HCT116 (cell line): ENCODE measurements around the gene GPR37. TPM values are rescaled to one million over a fixed set of nuclear protein-coding genes. Genes with fewer than 3 reads are reported as not detected.

Source experiments
- ATAC-seq: fragments of 200-7000 bp; cut with Tn5 transposase; 2 replicates; pipeline ENCODE4 v1.9.1; 2020; ENCODE audit warnings: mild to moderate bottlenecking, moderate library complexity
- BruUV-seq: library from RNA; stranded (reverse); fragments of 400-500 nt; replicated peaks from 2 replicates; lab custom pipeline; 2021; lab: Mats Ljungman, UMichigan
- CTCF ChIA-PET: fragments of 300-600 bp; sonication (Branson Sonifier 250); formaldehyde crosslinking; loops from one replicate; lab custom pipeline; 2021; ENCODE audit warnings: antibody characterized with exemption; lab: Charles Lee
- POLR2A ChIA-PET: fragments of 300-600, 350-600 bp; sonication (Branson Sonifier 250); formaldehyde crosslinking; loops from one replicate; lab custom pipeline; 2021; ENCODE audit warnings: antibody characterized with exemption; lab: Charles Lee
- RAD21 ChIA-PET, 2 experiments: fragments of 300-600 bp; sonication (Branson Sonifier 250); formaldehyde crosslinking; loops; one replicate each; lab custom pipeline; 2023; ENCODE audit warnings: low total read pairs in 2 of 2; ENCODE audit not compliant: uncharacterized antibody in 2 of 2, unreplicated experiment in 2 of 2, low non-redundant PET in 1 of 2; lab: Charles Lee
- DNase-seq: peaks from one replicate; pipeline ENCODE4 v3.0.0-alpha.2; 2010; ENCODE audit warnings: low read depth, low spot score
- H2AFZ ChIP-seq: fragments of 200-600 bp; shearing (Covaris generic), sonication (generic); 2 replicates; pipeline ENCODE4 v1.6.1; 2017; ENCODE audit warnings: low read depth, mixed run types, mixed read lengths, antibody characterized with exemption, low read length; ENCODE audit not compliant: poor library complexity, severe bottlenecking
- H3K27ac ChIP-seq: 2 replicates; pipeline ENCODE4 v1.5.1; 2012; ENCODE audit warnings: low read depth, low read length
- H3K27me3 ChIP-seq: fragments of 200-600 bp; sonication (generic); 2 replicates; pipeline ENCODE4 v1.6.1; 2016; ENCODE audit warnings: mixed run types, low read length, mixed read lengths; ENCODE audit not compliant: insufficient read depth
- H3K36me3 ChIP-seq, 2 experiments: fragments of 200-500 bp in 1 of 2; fragments of 200-600 bp in 1 of 2; sonication (Bioruptor generic) in 1 of 2; sonication (generic) in 1 of 2; 2 replicates each; pipeline versions ENCODE4 v1.5.1 to v1.6.1; 2014 to 2016; ENCODE audit warnings: low read length in 2 of 2, inconsistent platforms in 1 of 2, mixed read lengths in 1 of 2, mixed run types in 1 of 2; ENCODE audit not compliant: insufficient read depth in 2 of 2, control insufficient read depth in 1 of 2
- H3K4me1 ChIP-seq, 2 experiments: fragments of 200-600 bp in 1 of 2; sonication (generic) in 1 of 2; 2 replicates each; pipeline versions ENCODE4 v1.5.1 to v1.6.1; 2012 to 2017; ENCODE audit warnings: low read length in 2 of 2, inconsistent platforms in 1 of 2, mild to moderate bottlenecking in 1 of 2, mixed read lengths in 1 of 2, mixed run types in 1 of 2, moderate library complexity in 1 of 2; ENCODE audit not compliant: insufficient read depth in 2 of 2, control insufficient read depth in 1 of 2
- H3K4me2 ChIP-seq: fragments of 200-600 bp; sonication (generic); 2 replicates; pipeline ENCODE4 v1.6.1; 2017; ENCODE audit warnings: mixed run types, low read length, mixed read lengths
- H3K4me3 ChIP-seq, 2 experiments: fragments of 200-600 bp in 1 of 2; sonication (generic) in 1 of 2; replicated peaks in 1 of 2; 2 replicates each; pipeline ENCODE4 v1.5.1; 2011 to 2016; ENCODE audit warnings: low read length in 2 of 2, control low read depth in 1 of 2, low read depth in 1 of 2, mild to moderate bottlenecking in 1 of 2, mixed read lengths in 1 of 2, mixed run types in 1 of 2
- H3K79me2 ChIP-seq: fragments of 200-600 bp; sonication (generic); 2 replicates; pipeline ENCODE4 v1.6.1; 2017; ENCODE audit warnings: mild to moderate bottlenecking, mixed run types, low read length, moderate library complexity, mixed read lengths; ENCODE audit not compliant: insufficient read depth
- H3K9ac ChIP-seq: fragments of 200-600 bp; sonication (generic); 2 replicates; pipeline ENCODE4 v1.6.1; 2016; ENCODE audit warnings: low read length, mixed read lengths
- H3K9me2 ChIP-seq: fragments of 200-600 bp; sonication (generic), shearing (Covaris generic); 2 replicates; pipeline ENCODE4 v1.6.1; 2017; ENCODE audit warnings: mixed run types, mild to moderate bottlenecking, moderate library complexity; ENCODE audit not compliant: insufficient read depth
- H3K9me3 ChIP-seq, 2 experiments: fragments of 200-500 bp in 1 of 2; fragments of 200-600 bp in 1 of 2; sonication (Bioruptor generic) in 1 of 2; sonication (generic) in 1 of 2; 2 replicates each; pipeline ENCODE4 v1.6.1; 2014 to 2017; ENCODE audit warnings: low read length in 2 of 2, mixed read lengths in 2 of 2, inconsistent platforms in 1 of 2, low read depth in 1 of 2, mild to moderate bottlenecking in 1 of 2, mixed run types in 1 of 2, moderate library complexity in 1 of 2; ENCODE audit not compliant: control insufficient read depth in 1 of 2, insufficient read depth in 1 of 2
- H4K20me1 ChIP-seq: fragments of 200-600 bp; sonication (generic), shearing (Covaris generic); 2 replicates; pipeline ENCODE4 v1.6.1; 2017; ENCODE audit warnings: mixed run types, mild to moderate bottlenecking, moderate library complexity; ENCODE audit not compliant: insufficient read depth
- ATF3 ChIP-seq: IDR thresholded peaks from 2 replicates; pipeline ENCODE4 v1.6.1; 2012
- CBX3 ChIP-seq: IDR thresholded peaks from 2 replicates; pipeline ENCODE4 v1.6.1; 2012; ENCODE audit warnings: low read depth
- CEBPB ChIP-seq: IDR thresholded peaks from 2 replicates; pipeline ENCODE4 v1.6.1; 2012; ENCODE audit warnings: low read depth
- CTCF ChIP-seq, 3 experiments: fragments of 200-600 bp in 1 of 3; sonication (generic) in 1 of 3; IDR thresholded peaks in 2 of 3; conservative IDR thresholded peaks in 1 of 3; 2 replicates each; pipeline ENCODE4 v1.5.1; 2012 to 2017; ENCODE audit warnings: low read depth in 2 of 3, low read length in 2 of 3, antibody characterized with exemption in 1 of 3, borderline replicate concordance in 1 of 3, control low read depth in 1 of 3, mild to moderate bottlenecking in 1 of 3, mixed read lengths in 1 of 3, mixed run types in 1 of 3, moderate library complexity in 1 of 3; ENCODE audit not compliant: insufficient read depth in 1 of 3
- EGR1 ChIP-seq: IDR thresholded peaks from 2 replicates; pipeline ENCODE4 v1.6.1; 2012; ENCODE audit warnings: low read depth
- ELF1 ChIP-seq: IDR thresholded peaks from 2 replicates; pipeline ENCODE4 v1.6.1; 2012; ENCODE audit warnings: low read depth, borderline replicate concordance
- EZH2phosphoT487 ChIP-seq: fragments of 200-600 bp; IDR thresholded peaks from 2 replicates; pipeline ENCODE4 v1.6.1; 2018; ENCODE audit warnings: antibody characterized with exemption, borderline replicate concordance
- FOSL1 ChIP-seq: IDR thresholded peaks from 2 replicates; pipeline ENCODE4 v1.6.1; 2012; ENCODE audit warnings: low read depth
- JUND ChIP-seq: IDR thresholded peaks from 2 replicates; pipeline ENCODE4 v1.6.1; 2012
- POLR2AphosphoS5 ChIP-seq: IDR thresholded peaks from 2 replicates; pipeline ENCODE4 v1.6.1; 2011; ENCODE audit warnings: mild to moderate bottlenecking, low read depth, low read length, moderate library complexity
- RAD21 ChIP-seq: IDR thresholded peaks from 2 replicates; pipeline ENCODE4 v1.6.1; 2012; ENCODE audit warnings: low read depth, mild to moderate bottlenecking
- REST ChIP-seq: IDR thresholded peaks from 2 replicates; pipeline ENCODE4 v1.6.1; 2012; ENCODE audit warnings: low read depth
- SIN3A ChIP-seq: IDR thresholded peaks from 2 replicates; pipeline ENCODE4 v1.6.1; 2012; ENCODE audit warnings: low read depth
- SP1 ChIP-seq: IDR thresholded peaks from 2 replicates; pipeline ENCODE4 v1.6.1; 2012; ENCODE audit warnings: low read depth
- SRF ChIP-seq: IDR thresholded peaks from 2 replicates; pipeline ENCODE4 v1.6.1; 2012; ENCODE audit warnings: low read depth
- ZBTB33 ChIP-seq: IDR thresholded peaks from 2 replicates; pipeline ENCODE4 v1.6.1; 2011; ENCODE audit warnings: mild to moderate bottlenecking, low read length, moderate library complexity; ENCODE audit not compliant: insufficient replicate concordance; ENCODE audit errors: extremely low read depth
- ZFX ChIP-seq: fragments of 450-650 bp; IDR thresholded peaks from 2 replicates; pipeline ENCODE4 v1.6.1; 2017
- ZNF274 ChIP-seq: fragments of 200-500 bp; sonication (Bioruptor generic); IDR thresholded peaks from 2 replicates; pipeline ENCODE4 v1.6.1; 2014; ENCODE audit warnings: mild to moderate bottlenecking, low read depth, low read length, inconsistent platforms
- intact Hi-C: fragments of 100-400 bp; cut with micrococcal nuclease; formaldehyde crosslinking; loops from 2 replicates; pipeline ENCODE4 v1.10.0; 2022
- total RNA-seq: library from RNA; stranded (reverse); gene quantifications from one replicate; pipeline ENCODE4 v1.2.1, GENCODE V29; 2021; ENCODE audit not compliant: unreplicated experiment

Gene GPR37
- total RNA-seq, 1 experiment from 2014 or later, result 2.2 TPM

GRCh38 chr7:124790645-124791044 lies 25.1 kb upstream of the GPR37 start:
- no peaks in the 10 kb centered on the region for H3K79me2 ChIP-seq
- no peak for ATAC-seq
- CTCF ChIA-PET, result no interaction called here
- H4K20me1 ChIP-seq, result no peaks in the 10 kb centered on the region
- H3K27ac ChIP-seq, result no peak overlapping the region
- no peak overlapping the region for H2AFZ ChIP-seq
- RAD21 ChIA-PET, result no interaction called here
- H3K4me3 ChIP-seq, result no peak overlapping the region
- H3K4me1 ChIP-seq, result peaks cover 5 to 9% of the 10 kb centered on the region in 2 experiments; a peak in 2 of 4 replicates
- TF ChIP-seq ELF1 (no peak), EZH2phosphoT487 (no peak), JUND (no peak), CBX3 (no peak), CEBPB (no peak), FOSL1 (no peak), ZNF274 (no peak), ZBTB33 (no peak), POLR2AphosphoS5 (no peak), SP1 (no peak), EGR1 (no peak), ATF3 (no peak), REST (no peak), CTCF (IDR thresholded peaks at IDR 0.05 in 2 of 3, conservative IDR thresholded peaks at IDR 0.05 in 1 of 3; ENCODE audit: borderline replicate concordance in 1 of 3, insufficient read depth in 1 of 3, low read depth in 2 of 3, low read length in 2 of 3) (no peak), SRF (no peak), SIN3A (no peak), RAD21 (no peak), ZFX (no peak)
- BruUV-seq, result no TSS peak
- no peak for DNase-seq
- intact Hi-C loops, result no loop called here
- POLR2A ChIA-PET, result no interaction called here
- no peak overlapping the region for H3K9ac ChIP-seq
- no peaks in the 10 kb centered on the region for H3K27me3 ChIP-seq
- no peak overlapping the region for H3K4me2 ChIP-seq
- no peaks in the 10 kb centered on the region for H3K9me3 ChIP-seq
- H3K9me2 ChIP-seq, result no peaks in the 10 kb centered on the region
- H3K36me3 ChIP-seq, result no peaks in the 10 kb centered on the region
